HEK293 (cell line): ENCODE results near the gene SULT1C2.

Source experiments
- CTCF ChIA-PET: fragments of 350-600 bp; formaldehyde crosslinking; extraction: SDS; loops from one replicate; lab custom pipeline; 2021; ENCODE audit warnings: antibody characterized with exemption; lab: Yijun Ruan, JAX
- POLR2A ChIA-PET: fragments of 300-600 bp; formaldehyde crosslinking; extraction: SDS; loops from one replicate; lab custom pipeline; 2020; ENCODE audit warnings: antibody characterized with exemption, inconsistent platforms; lab: Yijun Ruan, JAX
- H3K27ac ChIP-seq: fragments of 200-500 bp; sonication (Bioruptor generic); 2 replicates; pipeline ENCODE4 v1.5.1; 2014; ENCODE audit warnings: low read depth, low read length, control low read depth, inconsistent platforms; ENCODE audit errors: extremely low read depth
- H3K36me3 ChIP-seq, 2 experiments: fragments of 200-500 bp in 1 of 2; sonication (Bioruptor generic) in 1 of 2; 1 replicate in 1 of 2; 2 replicates in 1 of 2; pipeline ENCODE4 v1.5.1; 2014 to 2017; ENCODE audit warnings: inconsistent platforms in 2 of 2, low read length in 2 of 2; ENCODE audit not compliant: control insufficient read depth in 2 of 2, insufficient read depth in 1 of 2
- H3K4me1 ChIP-seq: fragments of 200-500 bp; sonication (Bioruptor generic); 2 replicates; pipeline ENCODE4 v1.5.1; 2014; ENCODE audit warnings: mild to moderate bottlenecking, low read length, inconsistent platforms; ENCODE audit not compliant: control insufficient read depth, insufficient read depth
- H3K4me3 ChIP-seq: 2 replicates; pipeline ENCODE4 v1.5.1; 2011; ENCODE audit warnings: low read depth, mild to moderate bottlenecking, control low read depth, low read length, moderate library complexity
- H3K9me3 ChIP-seq: fragments of 200-500 bp; sonication (Bioruptor generic); 2 replicates; pipeline ENCODE4 v1.5.1; 2014; ENCODE audit warnings: low read depth, low read length, inconsistent platforms; ENCODE audit not compliant: control insufficient read depth, insufficient read depth
- ELK4 ChIP-seq: IDR thresholded peaks from 2 replicates; pipeline ENCODE4 v1.6.1; 2011; ENCODE audit warnings: mild to moderate bottlenecking, low read depth, low read length, borderline replicate concordance
- GLI2 ChIP-seq: fragments of 450-650 bp; formaldehyde crosslinking; IDR thresholded peaks from 2 replicates; pipeline ENCODE4; 2017; ENCODE audit warnings: missing biosample characterization, missing genetic modification characterization, low read depth, borderline replicate concordance
- GLI4 ChIP-seq: fragments of 450-650 bp; formaldehyde crosslinking; IDR thresholded peaks from 2 replicates; pipeline ENCODE4 v1.5.1; 2016; ENCODE audit warnings: missing biosample characterization, missing genetic modification characterization
- GLIS2 ChIP-seq: fragments of 450-650 bp; formaldehyde crosslinking; IDR thresholded peaks from 2 replicates; pipeline ENCODE4 v1.5.1; 2016; ENCODE audit warnings: missing biosample characterization, missing genetic modification characterization
- HOXA7 ChIP-seq: sonication (generic); formaldehyde crosslinking; IDR thresholded peaks from 2 replicates; pipeline ENCODE4 v1.8.1; 2022; ENCODE audit warnings: missing genetic modification reagents, borderline replicate concordance
- KLF17 ChIP-seq: fragments of 450-650 bp; formaldehyde crosslinking; IDR thresholded peaks from 2 replicates; pipeline ENCODE4 v1.5.1; 2016; ENCODE audit warnings: missing biosample characterization, missing genetic modification characterization
- OSR2 ChIP-seq: fragments of 450-650 bp; formaldehyde crosslinking; IDR thresholded peaks from 2 replicates; pipeline ENCODE4 v1.5.1; 2016; ENCODE audit warnings: missing biosample characterization, missing genetic modification characterization
- PBX3 ChIP-seq: sonication (generic); formaldehyde crosslinking; IDR thresholded peaks from 2 replicates; pipeline ENCODE4 v1.8.1; 2022; ENCODE audit warnings: mild to moderate bottlenecking, moderate library complexity, missing genetic modification reagents
- REST ChIP-seq: fragments of 450-650 bp; formaldehyde crosslinking; IDR thresholded peaks from 2 replicates; pipeline ENCODE4 v1.5.1; 2016; ENCODE audit warnings: missing biosample characterization, missing genetic modification characterization
- SALL2 ChIP-seq: fragments of 450-650 bp; formaldehyde crosslinking; IDR thresholded peaks from 2 replicates; pipeline ENCODE4 v1.5.0; 2017; ENCODE audit warnings: missing biosample characterization, mild to moderate bottlenecking, missing genetic modification characterization, borderline replicate concordance
- WT1 ChIP-seq: fragments of 450-650 bp; formaldehyde crosslinking; IDR thresholded peaks from 2 replicates; pipeline ENCODE4 v1.5.1; 2016; ENCODE audit warnings: missing biosample characterization, missing genetic modification characterization
- ZFP69B ChIP-seq: fragments of 450-650 bp; formaldehyde crosslinking; IDR thresholded peaks from 2 replicates; pipeline ENCODE4 v1.5.1; 2016; ENCODE audit warnings: missing biosample characterization, missing genetic modification characterization
- ZNF138 ChIP-seq: fragments of 450-650 bp; formaldehyde crosslinking; IDR thresholded peaks from 2 replicates; pipeline ENCODE4 v1.5.1; 2016; ENCODE audit warnings: missing biosample characterization, missing genetic modification characterization, borderline replicate concordance
- ZNF175 ChIP-seq: fragments of 450-650 bp; formaldehyde crosslinking; IDR thresholded peaks from 2 replicates; pipeline ENCODE4 v1.5.1; 2016; ENCODE audit warnings: missing biosample characterization, missing genetic modification characterization
- ZNF24 ChIP-seq: fragments of 450-650 bp; formaldehyde crosslinking; IDR thresholded peaks from 2 replicates; pipeline ENCODE4 v1.5.1; 2016; ENCODE audit warnings: missing biosample characterization, missing genetic modification characterization
- ZNF266 ChIP-seq: fragments of 450-650 bp; formaldehyde crosslinking; IDR thresholded peaks from 2 replicates; pipeline ENCODE4 v1.5.1; 2016; ENCODE audit warnings: missing biosample characterization, missing genetic modification characterization, low read depth
- ZNF280C ChIP-seq: fragments of 450-650 bp; formaldehyde crosslinking; IDR thresholded peaks from 2 replicates; pipeline ENCODE4 v1.5.1; 2016; ENCODE audit warnings: missing biosample characterization, missing genetic modification characterization
- ZNF433 ChIP-seq: fragments of 450-650 bp; formaldehyde crosslinking; IDR thresholded peaks from 2 replicates; pipeline ENCODE4 v1.5.1; 2016; ENCODE audit warnings: missing biosample characterization, missing genetic modification characterization, low read depth
- ZNF629 ChIP-seq: fragments of 450-650 bp; formaldehyde crosslinking; IDR thresholded peaks from 2 replicates; pipeline ENCODE4 v1.5.1; 2017; ENCODE audit warnings: missing biosample characterization, missing genetic modification characterization
- ZNF660 ChIP-seq: fragments of 450-650 bp; IDR thresholded peaks from 2 replicates; pipeline ENCODE4 v1.5.1; 2018; ENCODE audit warnings: missing biosample characterization, mild to moderate bottlenecking, missing genetic modification characterization
- ZNF76 ChIP-seq: fragments of 450-650 bp; formaldehyde crosslinking; IDR thresholded peaks from 2 replicates; pipeline ENCODE4; 2016; ENCODE audit warnings: low read depth, missing biosample characterization, missing genetic modification characterization, borderline replicate concordance
- ZNF785 ChIP-seq: fragments of 450-650 bp; formaldehyde crosslinking; IDR thresholded peaks from 2 replicates; pipeline ENCODE4 v1.5.1; 2016; ENCODE audit warnings: missing biosample characterization, missing genetic modification characterization
- ZNF791 ChIP-seq: fragments of 450-650 bp; formaldehyde crosslinking; IDR thresholded peaks from 2 replicates; pipeline ENCODE4 v1.5.1; 2016; ENCODE audit warnings: missing biosample characterization, missing genetic modification characterization

Gene SULT1C2

GRCh38 chr2:108301558-108301957 lies 12.9 kb downstream of the SULT1C2 start (continued):
- TF ChIP-seq KLF17 (tag by site-specific recombination) (no peak), GLI2 (tag by site-specific recombination) (no peak), ZNF629 (no peak), REST (tag by site-specific recombination) (no peak)

GRCh38 chr2:108304975-108305374 lies 16.3 kb downstream of the SULT1C2 start:
- ChIA-PET CTCF (no interaction called here), POLR2A (no interaction called here)
- TF ChIP-seq GLI4 (tag by site-specific recombination), result no peak
- TF ChIP-seq ZNF266, result no peak
- no peak for TF ChIP-seq PBX3 (CRISPR knock-in tag)
- no peak for TF ChIP-seq ELK4
- no peak for TF ChIP-seq HOXA7
- TF ChIP-seq ZNF785 (tag by site-specific recombination), result no peak
- TF ChIP-seq ZNF660 (tag by site-specific recombination), result no peak
- no peak for TF ChIP-seq ZNF138
- no peak for TF ChIP-seq SALL2 (tag by site-specific recombination)
- TF ChIP-seq ZNF433 (tag by site-specific recombination), result no peak
- no peak for TF ChIP-seq ZNF76 (tag by site-specific recombination)
- no peak for TF ChIP-seq GLIS2 (tag by site-specific recombination)
- no peak for TF ChIP-seq WT1 (tag by site-specific recombination)
- TF ChIP-seq OSR2 (tag by site-specific recombination), result no peak
- TF ChIP-seq ZNF791 (tag by site-specific recombination), result no peak
- TF ChIP-seq ZNF24 (tag by site-specific recombination), result no peak
- TF ChIP-seq ZNF175, result no peak
- TF ChIP-seq ZNF280C (tag by site-specific recombination), result no peak
- TF ChIP-seq ZFP69B, result no peak
- no peak overlapping the region for H3K27ac ChIP-seq
- no peaks in the 10 kb centered on the region for H3K36me3 ChIP-seq
- H3K4me3 ChIP-seq, result no peak overlapping the region
- H3K4me1 ChIP-seq, result no peaks in the 10 kb centered on the region
- no peaks in the 10 kb centered on the region for H3K9me3 ChIP-seq
